Stimulated activated CD4-positive, alpha-beta T cell treated with anti-CD3 and anti-CD28 coated beads, TNF-alpha, amount 100 ng/mL, for 48 hours (primary cell): ENCODE results near the gene GGCX.
"Not testable (repeated sequence)": the region's sequence is repeated elsewhere in the genome, so short reads cannot be mapped to it uniquely, and the experiment has no call there.

Experiments used
- DNase-seq, 3 donors: peaks; one replicate each; pipeline ENCODE4 v3.0.0-alpha.2; 2020; ENCODE audit warnings: low read depth in 3 of 3

Gene GGCX

GRCh38 chr2:85575739-85576138 is 14.4 kb upstream of the GGCX start:
- DNase-seq = no peak

GRCh38 chr2:85566265-85566664 is 5.0 kb upstream of the GGCX start:
- DNase-seq = no peak

DNA sequence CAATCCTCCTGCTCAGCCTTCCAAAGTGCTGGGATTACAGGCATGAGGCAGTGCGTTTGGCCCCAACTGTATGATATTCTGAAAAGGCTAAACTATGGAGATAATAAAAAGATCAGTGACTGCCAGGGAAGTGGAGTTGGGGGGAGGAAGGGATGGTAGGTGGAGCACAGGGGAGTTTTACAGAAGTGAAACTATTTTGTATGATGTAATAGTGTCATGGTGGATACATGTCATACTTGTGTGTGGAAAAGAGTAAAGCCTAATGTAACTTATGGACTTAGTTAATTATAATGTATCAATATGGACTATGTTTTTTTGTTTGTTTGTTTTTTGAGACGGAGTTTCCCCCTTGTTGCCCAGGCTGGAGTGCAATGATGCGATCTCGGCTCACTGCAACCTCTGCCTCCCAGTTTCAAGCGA is 2.9 kb upstream of the GGCX start:
- no peak for DNase-seq

DNA sequence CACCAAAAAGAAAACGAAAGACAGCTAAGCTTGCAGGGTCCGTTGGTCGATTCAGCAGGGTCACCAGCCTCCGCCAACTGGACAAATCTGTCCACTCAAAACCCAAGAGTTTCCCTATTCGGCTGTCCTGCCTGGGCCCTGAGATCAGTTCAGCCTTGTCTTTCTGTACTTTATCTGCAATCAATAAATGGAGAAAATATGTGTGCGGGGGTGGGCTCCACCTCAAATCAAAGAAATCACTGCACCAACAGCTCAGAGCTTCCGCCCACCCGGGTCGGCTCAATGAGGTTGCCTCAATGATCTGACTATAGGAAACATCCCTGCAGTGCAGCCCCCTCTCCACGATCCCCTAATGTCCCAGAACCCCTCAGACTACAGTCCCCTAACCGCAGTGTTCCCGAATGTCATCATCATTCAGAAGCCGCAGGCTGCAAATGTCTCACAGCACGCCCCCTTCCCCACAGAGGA is 447 bp downstream of the GGCX start:
- DNase-seq = no peak

DNA sequence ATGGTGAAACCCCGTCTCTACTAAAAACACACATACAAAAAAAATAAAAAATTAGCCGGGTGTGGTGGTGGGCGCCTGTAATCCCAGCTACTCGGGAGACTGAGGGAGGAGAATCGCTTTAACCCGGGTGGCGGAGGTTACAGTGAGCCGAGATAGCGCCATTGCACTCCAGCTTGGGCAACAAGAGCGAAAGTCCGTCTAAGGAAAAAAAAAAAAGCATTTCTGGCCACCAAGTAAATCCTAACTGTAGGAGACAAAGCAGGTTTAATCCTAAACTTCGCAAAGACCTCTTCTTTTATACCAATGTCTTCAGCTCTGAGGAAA is 928 bp downstream of the GGCX start:
- not testable (repeated sequence) for DNase-seq

DNA sequence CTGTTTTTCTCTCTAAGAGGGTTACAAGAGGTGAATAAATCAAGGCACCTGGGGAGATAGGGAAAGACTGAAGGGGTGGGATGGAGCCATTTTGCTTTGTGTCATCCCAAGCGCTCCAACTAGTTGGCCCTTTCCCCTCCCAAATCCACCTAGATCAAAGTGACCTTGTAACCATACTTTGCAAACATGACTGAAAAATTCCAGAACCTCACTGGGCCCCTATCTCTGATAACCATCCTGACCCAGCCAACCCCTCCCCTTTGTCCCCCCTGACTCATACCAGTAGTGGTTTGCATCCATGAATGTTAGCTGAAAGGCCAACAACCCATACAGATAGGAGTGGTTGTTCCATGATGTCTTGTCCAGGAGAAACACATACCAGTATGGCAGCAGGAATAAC is 3.1 kb downstream of the GGCX start:
- DNase-seq = no peak

GRCh38 chr2:85557130-85557529 is 4.2 kb downstream of the GGCX start:
- no peak for DNase-seq

GRCh38 chr2:85554980-85555612 is 6.2 kb downstream of the GGCX start:
- no peak for DNase-seq

DNA sequence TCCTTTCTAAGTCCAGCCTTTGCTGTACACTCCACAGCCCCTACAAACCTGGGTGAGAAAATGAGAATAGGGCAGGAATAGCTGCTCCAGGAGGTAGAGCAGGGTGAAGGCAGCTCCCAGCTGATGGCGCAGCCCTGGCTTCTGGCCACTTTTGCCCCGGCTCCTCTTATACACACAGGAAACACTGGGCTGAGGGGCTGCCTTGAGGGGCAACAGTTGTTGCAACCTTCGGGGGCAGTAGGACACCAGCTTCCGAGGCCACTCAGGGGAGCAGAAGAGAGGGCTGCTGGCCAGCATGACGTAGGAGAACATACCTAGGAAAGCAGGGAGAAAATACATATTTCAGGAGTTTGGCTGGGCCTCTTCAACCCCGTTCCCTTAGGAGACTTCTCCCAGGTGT is 8.1 kb downstream of the GGCX start:
- DNase-seq = no peak

GRCh38 chr2:85551698-85552678 is 9.3 kb downstream of the GGCX start:
- peak; percentile 73 to 82 (median 74) for DNase-seq

DNA sequence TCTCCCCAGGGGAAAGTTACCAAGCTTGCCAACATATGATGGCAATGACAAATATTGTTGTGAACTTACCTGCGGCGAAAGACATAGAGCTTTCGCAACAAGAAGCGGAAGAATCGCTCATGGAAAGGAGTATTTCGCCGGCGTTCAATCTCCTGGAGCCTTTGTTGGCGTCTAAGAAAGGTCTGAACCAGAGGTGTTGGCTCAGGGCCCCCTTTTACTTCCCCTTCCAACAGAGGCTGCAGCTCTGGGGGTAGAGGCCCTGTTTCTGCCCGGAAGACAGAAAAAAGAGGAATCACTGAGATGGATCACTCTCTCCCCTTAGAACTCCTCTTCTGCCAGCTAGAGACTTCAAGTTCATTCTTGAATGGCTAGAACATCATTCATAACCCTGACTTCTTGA is 10.8 kb downstream of the GGCX start:
- DNase-seq = no peak

GRCh38 chr2:85549826-85550225 is 11.5 kb downstream of the GGCX start:
- DNase-seq = no peak

GRCh38 chr2:85549095-85549494 is 12.2 kb downstream of the GGCX start:
- no peak for DNase-seq

DNA sequence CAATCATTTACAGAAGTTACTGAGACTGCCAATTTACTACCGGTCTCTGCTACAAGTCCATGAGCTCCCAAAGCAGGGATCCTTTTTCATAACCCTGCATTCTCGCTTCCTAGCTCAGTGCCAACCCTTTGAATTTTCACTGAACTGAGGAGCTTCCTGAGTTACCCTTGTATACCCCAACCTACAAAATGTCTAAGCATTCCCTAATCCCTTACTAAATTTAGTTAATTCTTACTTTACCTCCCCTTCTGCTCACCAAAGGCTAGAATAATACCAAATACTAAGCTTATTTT is 12.7 kb downstream of the GGCX start:
- no peak for DNase-seq

DNA sequence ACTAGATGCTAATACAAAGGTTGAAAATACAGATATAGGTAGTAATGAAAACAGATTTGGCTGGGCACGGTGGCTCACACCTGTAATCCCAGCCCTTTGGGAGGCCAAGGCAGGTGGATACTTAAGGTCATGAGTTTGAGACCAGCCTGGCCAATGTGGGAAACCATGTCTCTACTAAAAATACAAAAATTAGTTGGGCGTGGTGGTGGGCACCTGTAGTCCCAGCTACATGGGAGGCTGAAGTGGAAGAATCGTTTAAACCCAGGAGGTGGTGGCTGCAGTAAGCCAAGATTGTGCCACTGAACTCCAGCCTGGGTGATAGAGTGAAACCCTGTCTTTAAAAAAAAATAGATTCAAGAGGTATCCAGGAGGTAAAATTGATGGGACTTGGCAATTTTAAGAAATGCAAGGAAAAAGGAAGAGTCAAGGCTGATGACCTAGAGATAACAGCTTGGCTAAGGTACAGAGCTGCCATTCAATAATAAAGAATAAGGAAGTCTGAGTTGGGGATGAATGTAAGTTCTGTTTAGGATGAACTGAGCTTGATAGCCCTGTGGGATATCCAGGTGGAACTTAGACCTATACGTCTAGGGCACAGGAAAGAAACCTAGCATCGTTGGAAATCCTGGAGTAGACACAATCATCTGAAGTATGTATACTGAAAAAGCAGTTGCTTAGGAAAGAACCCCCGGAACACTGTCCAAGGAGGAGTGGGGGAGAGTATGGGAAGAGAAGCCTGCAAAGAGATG is 13.3 kb downstream of the GGCX start:
- DNase-seq = no peak

GRCh38 chr2:85547089-85547858 is 14.0 kb downstream of the GGCX start:
- no peak for DNase-seq

- DNase-seq = no peak
Measured at GRCh38 chr2:85545780-85546240, 15.5 kb downstream of the GGCX start.

- not testable (repeated sequence) for DNase-seq
Measured at GRCh38 chr2:85544915-85545779, 16.1 kb downstream of the GGCX start.

- DNase-seq = not testable (repeated sequence)
Measured at GRCh38 chr2:85544254-85544691, 17.0 kb downstream of the GGCX start.

DNA sequence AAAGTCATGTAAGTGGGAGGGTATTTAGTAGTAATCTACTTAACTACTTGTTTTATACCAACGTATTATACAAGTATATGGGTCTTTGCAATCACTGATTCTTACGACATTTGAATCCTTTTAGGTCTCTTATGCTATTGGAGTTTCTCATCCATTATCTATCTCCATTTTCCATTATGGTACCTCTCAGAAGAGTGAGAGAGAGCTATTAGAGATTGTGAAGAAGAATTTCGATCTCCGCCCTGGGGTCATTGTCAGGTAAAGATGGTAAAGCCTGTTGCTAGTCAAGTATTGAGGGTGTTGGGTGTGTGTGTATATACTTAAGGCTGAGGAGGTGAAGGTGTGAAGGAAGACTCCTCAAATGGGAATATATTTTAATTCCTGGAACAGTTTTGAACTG is 18.5 kb downstream of the GGCX start:
- DNase-seq = no peak
